HG03175 (cell line): ENCODE results near the gene HELZ2.
"Not testable (repeated sequence)": the region's sequence is repeated elsewhere in the genome, so short reads cannot be mapped to it uniquely, and the experiment has no call there.

ENCODE experiments used
- ATAC-seq: cut with Tn5 transposase; IDR thresholded peaks from one replicate; pipeline ENCODE4 v1.9.1; 2021; ENCODE audit warnings: mild to moderate bottlenecking, moderate library complexity; ENCODE audit not compliant: unreplicated experiment

Gene HELZ2, protein sequence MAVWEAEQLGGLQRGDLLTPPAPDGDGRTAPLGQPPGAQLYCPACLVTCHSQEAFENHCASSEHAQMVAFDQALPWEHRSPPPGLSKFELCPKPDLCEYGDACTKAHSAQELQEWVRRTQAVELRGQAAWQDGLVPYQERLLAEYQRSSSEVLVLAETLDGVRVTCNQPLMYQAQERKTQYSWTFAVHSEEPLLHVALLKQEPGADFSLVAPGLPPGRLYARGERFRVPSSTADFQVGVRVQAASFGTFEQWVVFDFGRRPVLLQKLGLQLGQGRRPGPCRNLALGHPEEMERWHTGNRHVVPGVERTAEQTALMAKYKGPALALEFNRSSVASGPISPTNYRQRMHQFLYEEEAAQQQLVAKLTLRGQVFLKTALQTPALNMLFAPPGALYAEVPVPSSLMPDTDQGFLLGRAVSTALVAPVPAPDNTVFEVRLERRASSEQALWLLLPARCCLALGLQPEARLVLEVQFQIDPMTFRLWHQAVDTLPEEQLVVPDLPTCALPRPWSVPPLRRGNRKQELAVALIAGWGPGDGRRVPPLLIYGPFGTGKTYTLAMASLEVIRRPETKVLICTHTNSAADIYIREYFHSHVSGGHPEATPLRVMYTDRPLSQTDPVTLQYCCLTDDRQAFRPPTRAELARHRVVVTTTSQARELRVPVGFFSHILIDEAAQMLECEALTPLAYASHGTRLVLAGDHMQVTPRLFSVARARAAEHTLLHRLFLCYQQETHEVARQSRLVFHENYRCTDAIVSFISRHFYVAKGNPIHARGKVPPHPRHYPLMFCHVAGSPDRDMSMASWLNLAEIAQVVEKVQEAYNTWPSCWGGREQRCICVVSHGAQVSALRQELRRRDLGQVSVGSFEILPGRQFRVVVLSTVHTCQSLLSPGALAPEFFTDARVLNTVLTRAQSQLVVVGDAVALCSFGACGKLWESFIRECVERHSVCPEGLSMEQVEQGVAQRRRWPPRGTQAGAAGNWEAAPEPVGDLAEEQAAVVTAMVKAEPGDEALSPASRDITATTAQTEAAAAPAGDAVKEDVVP (N-terminal part only)

DNA sequence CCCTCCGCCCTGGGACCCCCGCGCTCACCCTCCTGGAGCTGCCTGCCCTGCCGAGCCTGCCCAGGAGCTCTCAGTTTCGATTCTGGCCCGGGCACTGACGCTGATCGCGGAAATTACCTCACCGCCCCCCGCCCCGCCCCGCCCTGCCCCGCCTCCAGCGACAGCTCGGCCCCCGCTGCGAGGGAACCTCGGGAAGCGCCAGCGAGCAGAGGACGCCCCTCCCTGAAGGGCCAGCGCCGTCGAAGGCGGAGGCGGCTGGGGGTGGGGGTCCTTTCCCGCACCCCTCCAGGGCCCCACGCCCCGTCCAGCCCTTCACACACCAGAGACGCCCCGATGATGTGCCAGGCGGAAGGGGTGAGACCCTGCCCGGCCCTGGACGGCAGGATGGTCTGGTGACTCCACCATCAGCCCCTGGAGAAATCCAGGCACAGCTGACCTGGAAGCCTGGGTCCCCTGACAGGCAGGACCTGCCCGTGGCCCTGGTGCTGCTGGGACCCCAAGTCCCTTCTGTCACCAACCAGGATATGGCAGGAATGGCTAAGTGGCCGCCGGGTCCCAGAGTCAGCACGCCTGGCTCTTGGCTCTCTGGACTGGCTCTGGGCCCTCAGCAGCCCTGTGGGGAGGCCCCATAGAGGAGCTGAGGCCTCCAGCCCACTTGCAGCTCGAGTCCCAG is at the start of gene HELZ2:
Gene HELZ2 (minus strand): TSS at position 84 of the 673 bp plus-strand sequence. CDS start 1,854 bp downstream, outside the sequence.
- no peak for ATAC-seq

DNA sequence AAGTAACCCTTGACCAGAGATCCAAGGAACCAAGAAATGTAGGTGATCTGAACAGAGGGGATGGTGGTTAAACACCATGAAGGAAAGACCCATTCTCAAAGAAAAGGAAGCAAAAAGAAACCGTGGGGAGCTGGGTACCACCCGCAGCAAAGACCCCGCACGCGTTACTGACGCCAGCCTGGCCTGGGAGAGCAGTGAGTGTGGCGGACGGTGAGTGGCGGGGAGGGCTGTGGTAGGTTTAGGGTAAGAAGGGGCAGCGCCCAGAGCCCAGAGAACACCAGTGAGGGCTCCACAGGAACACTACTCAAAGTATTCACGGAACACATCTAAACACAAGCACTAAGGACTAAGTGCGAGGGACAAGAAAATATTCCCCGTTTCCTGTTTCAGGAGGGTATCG is 48.7 kb upstream of the HELZ2 start:
- no peak for ATAC-seq

DNA sequence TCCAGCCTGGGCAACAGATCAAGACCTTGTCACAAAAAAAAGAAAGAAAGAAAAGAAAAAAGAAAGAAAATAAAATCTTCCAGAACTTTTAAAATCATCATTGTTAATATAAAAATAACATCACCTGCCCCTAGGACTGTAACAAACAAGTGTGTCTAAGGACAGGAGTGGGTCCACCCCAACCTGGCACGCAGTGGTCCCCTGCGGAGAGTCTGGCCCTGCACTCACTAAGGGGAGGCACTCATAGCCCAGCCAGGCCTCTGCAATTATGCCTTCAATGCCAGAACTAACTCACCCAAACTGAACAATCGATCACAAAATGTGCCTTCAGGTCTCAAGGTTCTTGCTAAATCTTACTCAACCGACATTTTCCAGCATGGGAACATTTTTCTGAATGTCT is 48.1 kb upstream of the HELZ2 start:
- ATAC-seq: no peak

DNA sequence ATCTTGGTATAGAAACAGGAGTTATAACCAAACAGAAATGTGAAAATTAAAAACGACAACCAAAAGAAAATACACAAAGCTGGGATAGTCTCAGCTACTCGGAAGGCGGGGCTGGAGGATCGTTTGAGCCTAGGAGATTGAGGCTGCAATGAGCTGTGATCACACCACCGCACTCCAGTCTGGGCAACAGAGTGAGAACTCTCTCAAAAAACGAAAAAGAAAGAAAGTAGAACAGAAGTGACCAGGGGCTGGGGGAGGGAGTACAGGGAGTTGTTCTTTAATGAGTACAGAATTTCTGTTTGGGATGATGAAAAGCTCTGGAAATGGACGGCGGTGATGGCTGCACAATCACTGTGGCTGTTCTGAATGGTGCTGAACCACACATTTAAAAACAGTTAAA is 47.0 kb upstream of the HELZ2 start:
- no peak for ATAC-seq

DNA sequence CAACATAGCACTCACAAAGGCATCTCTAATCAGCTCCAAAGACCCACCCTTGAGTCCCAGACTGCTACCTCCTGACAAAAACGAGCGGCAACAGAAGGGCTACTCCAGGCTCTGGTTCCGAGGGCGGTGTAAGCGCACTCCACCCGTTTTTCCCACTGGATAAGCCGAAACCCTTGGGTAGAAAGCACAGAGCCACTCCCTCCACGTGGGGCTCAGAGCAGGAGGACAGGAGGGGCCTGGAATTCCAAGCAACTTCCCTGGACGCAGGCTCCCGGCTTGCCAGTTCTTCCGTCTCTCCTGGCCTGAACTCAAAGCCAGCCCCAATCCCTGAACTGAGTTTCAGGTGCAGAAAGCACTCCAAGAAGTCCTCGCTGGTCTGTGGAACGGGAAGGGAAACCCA is 45.5 kb upstream of the HELZ2 start:
- ATAC-seq: no peak

DNA sequence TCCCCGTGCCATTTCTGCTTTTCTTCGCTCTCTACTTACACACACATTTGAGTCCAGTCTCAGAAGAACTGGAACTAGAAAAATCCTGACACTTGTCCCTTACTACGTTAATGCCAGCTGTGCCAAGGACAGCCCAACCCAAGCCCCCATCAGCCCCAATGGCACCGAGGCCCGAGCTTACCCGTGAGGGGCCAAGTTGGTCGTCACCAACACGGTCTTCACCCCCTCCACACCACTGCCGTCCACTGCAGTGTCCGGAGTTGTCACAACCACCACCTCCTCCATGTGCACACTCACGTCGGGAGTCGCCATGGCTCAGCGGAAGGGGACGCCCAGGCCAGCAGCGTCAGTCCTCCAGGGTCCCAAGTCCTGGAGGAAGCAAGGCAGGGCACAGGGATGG is 45.0 kb upstream of the HELZ2 start:
- no peak for ATAC-seq

DNA sequence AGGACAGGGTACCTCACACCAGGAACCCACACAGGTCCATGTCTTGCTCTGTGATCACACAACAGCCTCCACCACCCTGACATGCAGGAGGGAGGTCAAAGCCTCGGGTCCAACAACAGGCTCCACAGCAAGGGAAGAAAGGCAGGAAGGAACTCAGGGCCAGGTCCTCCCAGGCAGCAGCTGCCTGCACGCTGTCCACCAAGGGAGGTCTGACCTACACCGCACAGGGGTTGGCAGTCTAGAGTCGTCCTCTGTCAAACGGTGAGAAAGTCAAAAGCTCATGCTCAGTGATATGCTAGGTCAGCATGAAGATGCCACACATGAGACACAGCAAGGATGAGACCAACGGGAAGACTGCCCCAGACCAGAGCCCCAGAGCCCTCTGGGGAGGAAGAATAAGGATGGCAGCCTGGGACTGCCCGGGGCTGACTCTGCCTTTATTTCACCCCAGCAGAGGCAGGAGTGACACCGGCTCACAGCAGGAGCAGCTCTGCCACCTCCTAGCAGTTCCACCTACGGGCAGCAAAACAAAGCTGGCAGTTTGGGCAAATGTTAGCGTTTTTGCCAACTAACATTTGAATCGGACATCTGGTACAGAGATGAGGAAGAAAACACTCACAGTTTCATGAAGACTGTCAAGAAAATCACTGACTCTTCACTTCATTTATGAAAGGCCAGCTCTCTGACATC is 44.4 kb upstream of the HELZ2 start:
- no peak for ATAC-seq

DNA sequence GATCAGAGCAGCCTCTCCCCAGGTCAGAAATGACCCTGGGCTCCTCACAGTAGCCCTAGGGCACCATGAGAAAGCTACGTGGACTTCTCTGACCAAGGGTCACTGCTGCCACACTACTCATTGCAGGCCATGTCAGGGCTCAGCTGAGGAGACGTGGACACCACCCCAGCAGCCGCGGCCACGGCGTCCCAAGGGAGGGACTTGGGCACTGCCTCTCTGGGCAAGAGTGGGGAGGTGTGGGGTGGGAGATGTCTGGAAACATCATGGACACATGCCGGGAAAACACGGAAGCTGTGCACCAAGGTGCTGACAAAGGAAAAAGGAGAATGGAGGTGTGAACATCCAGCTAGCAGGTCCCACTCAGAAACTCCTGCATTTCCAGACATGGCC is 43.8 kb upstream of the HELZ2 start:
- ATAC-seq: no peak

DNA sequence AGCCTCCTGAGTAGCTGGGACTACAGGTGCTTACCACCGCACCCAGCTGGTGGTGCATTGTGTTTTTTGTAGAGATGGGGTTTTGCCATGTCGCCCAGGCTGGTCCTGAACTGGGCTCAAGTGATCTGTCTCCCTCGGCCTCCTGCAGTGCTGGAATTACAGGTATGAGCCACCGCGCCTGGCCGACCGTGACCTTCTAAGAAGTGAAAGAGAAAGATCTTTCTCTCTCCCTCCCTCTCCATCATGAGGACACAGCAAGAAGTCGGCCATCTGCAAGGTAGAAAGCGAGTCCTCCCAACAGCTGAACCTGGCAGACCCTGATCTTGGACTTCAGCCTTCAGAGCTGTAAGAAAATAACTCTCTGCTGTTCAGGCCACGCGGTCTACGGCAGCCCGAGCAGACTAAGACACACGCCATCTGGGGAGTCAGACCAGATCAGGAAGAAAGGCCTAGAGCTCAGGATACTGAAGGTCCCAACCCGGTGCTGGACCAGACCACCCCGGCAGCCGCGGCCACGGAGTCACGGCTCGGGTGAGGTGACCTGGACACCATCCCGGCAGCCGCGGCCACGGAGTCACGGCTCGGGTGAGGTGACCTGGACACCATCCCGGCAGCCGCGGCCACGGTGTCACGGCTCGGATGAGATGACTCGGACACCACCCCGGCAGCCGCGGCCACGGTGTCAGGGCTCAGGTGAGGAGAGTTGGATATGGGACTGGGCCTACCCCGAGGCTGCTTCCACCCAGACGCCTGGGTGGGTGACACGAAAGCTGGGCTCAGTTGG is 43.2 kb upstream of the HELZ2 start:
- ATAC-seq: no peak

DNA sequence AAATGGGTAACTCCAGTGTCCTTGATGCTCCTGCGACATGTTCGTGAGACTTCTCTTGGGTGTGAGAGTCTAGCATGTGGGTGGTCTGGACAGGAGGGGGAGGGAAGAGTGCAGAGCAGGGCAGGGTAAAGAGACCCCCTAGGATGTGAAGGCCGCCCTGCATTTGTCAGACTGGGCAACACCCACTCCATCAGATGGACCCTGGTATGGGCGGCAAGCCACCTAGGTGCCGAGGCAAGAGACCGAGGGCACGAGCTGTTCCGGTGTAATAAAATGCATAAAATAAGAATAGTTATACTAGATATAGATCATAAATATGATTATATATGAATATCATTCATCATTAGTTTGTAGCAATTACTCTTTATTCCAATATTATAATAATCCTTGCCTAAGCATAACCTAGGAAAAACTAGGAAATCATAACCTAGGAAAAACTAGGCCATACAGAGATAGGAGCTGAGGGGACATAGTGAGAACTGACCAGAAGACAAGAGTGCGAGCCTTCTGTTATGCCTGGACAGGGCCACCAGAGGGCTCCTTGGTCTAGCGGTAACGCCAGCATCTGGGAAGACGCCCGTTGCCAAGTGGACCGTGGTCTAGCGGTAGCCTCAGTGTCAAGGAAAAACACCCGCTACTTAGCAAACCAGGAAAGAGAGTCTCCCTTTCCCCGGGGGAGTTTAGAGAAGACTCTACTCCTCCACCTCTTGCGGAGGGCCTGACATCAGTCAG is 40.0 kb upstream of the HELZ2 start:
- ATAC-seq: not testable (repeated sequence)

DNA sequence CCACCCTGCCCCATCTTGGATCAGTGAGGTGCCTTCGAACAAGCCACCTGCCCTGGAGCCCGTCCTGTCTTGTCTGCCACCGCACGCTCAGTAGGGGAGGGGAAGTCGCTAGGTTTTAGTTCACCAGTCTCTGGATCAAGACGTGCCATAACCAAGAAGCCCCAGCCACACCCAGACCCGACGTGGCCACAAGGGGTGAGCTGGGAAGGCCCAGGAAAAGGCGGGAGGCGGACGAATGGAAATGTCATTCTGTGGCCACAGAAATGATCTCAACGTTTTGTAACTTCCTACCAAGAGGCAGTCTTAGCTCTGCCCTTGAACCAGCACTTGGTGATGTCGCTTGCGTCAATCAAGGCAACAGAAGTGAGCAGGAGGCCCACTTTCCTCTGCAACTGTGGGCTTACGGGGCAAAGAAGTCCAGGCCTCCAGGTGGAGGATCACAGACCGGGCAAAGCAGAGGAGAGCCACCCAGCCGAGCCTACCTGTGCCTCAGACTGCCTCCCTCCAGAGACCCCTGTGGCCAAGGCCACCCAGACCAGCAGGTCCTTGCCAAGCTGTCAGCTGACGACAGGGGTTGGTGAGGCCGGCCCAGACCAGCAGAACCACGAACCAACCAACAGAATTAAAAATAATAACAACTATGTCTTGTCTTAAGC is 38.4 kb upstream of the HELZ2 start:
- no peak for ATAC-seq

DNA sequence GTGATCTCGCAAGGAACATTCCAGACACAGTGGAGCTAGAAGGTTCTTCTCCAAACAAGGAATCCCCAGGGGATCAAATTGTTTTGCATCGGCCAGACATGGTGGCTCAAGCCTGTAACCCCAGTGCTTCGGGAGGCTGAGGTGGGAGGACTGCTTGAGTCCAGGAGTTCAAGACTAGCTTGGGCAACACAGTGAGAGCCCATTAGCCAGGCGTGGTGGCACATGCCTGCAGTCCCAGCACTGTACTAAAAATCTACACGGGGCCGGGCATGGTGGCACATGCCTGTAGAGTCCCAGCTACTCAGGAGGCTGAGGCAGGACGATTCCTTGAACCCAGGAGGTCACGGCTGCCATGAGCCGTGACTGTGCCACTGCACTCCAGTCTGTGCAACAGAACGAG is 37.6 kb upstream of the HELZ2 start:
- ATAC-seq: no peak

DNA sequence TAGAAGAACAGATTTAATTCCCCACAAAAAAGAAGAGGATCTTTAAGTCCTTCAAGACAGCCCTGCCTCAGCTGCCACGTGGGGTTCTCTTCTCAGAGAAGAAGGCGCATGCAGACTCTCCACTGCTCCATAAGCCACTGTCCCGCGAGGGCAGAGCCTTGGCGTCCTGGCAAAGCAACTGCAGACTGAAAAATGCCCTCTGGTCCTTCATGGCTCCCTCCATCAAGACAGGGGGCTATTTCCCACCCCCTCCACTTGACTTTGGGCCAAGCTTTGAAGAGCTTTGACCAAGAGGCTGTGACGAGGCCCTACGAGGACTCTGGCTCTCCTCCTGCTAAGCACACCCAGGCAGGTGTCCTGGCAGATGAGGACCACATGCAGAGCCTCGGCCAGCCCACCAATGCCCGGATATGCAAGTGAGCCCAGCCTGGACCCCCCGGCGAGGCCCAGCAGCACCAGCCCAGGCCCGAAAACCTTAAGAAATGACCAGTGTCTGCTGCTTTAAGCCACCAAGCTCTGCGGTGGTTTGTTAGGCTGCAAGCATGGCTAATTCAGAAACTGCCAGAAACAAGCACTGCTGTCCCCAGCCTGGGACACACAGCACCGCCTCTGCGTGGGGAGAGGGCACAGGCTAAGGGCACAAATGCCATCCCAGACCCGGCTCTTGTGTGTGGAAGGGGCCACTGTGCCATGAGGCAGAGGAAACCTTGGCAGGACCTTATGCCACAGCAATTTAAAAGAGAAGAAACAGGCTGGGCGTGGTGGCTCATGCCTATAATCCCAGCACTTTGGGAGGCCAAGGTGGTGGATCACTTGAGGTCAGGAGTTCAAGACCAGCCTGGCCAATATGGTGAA is 36.8 kb upstream of the HELZ2 start:
- no peak for ATAC-seq

DNA sequence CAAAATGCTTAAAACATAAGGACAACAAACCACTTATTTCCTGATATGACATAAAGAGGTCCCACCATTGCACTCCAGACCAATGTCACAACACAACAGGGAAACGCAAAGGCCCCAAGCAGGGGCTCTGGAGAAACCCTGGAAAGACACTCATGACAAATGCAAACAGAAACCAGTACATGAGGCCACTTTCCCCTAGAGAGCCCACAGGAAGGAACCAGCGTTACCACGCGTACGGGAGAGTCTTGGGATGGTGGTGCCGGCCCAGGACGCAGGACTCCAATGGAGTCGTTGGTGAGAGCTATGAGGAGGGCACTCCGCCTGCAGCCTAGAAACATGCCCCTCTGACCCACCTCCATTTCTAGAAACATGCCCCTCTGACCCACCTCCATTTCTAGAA is 32.6 kb upstream of the HELZ2 start:
- no peak for ATAC-seq

DNA sequence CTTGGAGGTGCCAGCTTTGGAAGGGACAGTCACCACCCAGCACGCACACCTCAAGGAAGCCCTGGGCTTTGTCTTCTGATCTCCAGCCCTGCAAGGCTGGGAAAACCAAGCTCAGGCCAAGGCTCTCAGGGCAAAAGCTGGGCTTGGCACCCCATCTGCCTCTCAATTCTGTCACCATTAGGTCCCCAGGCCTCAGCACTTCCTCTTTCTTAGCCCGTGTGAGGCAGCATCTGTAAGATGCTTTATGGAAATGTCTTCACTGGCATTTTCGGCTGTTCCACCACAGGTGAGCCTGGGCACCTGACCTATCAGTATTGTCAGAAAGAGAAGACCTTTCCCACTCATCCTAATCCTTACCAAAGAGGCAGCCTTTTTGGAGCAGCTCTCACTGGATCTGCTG is 28.3 kb upstream of the HELZ2 start:
- no peak for ATAC-seq

DNA sequence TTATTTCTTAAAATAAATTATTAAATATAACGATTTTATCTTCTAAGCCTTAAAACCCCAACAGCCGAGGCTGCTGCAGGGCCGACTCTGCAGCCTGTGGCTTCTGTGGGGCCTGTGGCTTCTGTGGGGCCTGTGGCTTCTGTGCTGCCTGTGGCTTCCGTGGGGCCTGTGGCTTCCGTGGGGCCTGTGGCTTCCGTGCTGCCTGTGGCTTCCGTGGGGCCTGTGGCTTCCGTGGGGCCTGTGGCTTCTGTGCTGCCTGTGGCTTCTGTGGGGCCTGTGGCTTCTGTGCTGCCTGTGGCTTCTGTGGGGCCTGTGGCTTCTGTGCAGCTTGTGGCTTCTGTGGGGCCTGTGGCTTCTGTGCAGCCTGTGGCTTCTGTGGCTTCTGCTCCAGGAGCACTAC is 27.6 kb upstream of the HELZ2 start:
- not testable (repeated sequence) for ATAC-seq

DNA sequence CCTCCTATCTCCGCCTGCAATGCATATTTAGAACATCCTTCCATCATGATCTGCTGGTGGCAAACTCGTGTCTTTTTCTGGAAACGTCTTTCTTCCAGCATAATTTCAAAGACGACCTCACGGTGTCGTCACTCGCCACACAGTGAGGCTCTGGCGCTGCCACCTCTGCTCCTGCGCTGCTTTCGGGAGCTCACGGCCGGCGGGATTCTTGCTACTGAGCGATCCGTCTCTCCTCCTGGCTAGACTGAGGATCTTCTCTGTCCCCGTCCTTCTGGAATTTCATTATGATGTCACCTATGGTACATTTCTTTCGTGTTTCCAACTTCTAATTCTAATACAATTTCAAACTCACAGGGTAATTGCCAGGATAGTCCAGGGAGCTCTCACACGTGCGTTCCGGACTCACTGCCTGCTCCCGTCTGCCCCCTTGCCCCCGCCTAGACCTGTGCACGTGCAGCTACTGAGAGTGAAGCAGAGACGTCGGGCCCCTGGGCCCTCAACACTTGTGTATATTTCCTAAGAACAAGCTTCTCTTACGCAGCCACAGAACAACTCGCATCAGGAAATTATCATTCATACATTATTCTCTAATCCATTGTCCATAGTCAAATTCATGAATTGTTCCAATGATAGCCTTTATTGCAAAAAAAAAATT is 25.5 kb upstream of the HELZ2 start:
- no peak for ATAC-seq
